HG02763 (cell line): ENCODE data around the gene FBH1.
"Not testable (repeated sequence)": the region's sequence is repeated elsewhere in the genome, so short reads cannot be mapped to it uniquely, and the experiment has no call there.

ENCODE experiments used
- ATAC-seq: cut with Tn5 transposase; IDR thresholded peaks from one replicate; pipeline ENCODE4 v1.9.1; 2021; ENCODE audit warnings: mild to moderate bottlenecking, moderate library complexity; ENCODE audit not compliant: unreplicated experiment

The FBH1 gene

GRCh38 chr10:5889624-5890451, at the start of gene FBH1, which contains the start of gene ANKRD16:
FBH1 (plus strand) TSS chr10:5890243; CDS start chr10:5890346, 103 bp downstream.
ANKRD16 (minus strand) TSS chr10:5889893; CDS start chr10:5889354, 539 bp downstream.
- peak; percentile 90 for ATAC-seq

GRCh38 chr10:5840314-5841307, 49.4 kb upstream of the FBH1 start:
- peak; percentile 63 for ATAC-seq

- ATAC-seq: no peak
Observed at GRCh38 chr10:5841965-5842364, 48.1 kb upstream of the FBH1 start.

- no peak for ATAC-seq
Observed at GRCh38 chr10:5843686-5844344, 46.2 kb upstream of the FBH1 start.

- ATAC-seq: no peak
Observed at GRCh38 chr10:5844345-5845055, 45.5 kb upstream of the FBH1 start.

- not testable (repeated sequence) for ATAC-seq
Observed at GRCh38 chr10:5846667-5847066, 43.4 kb upstream of the FBH1 start.

- ATAC-seq: no peak
Observed at GRCh38 chr10:5854131-5854475, 35.9 kb upstream of the FBH1 start.

- ATAC-seq: no peak
Observed at GRCh38 chr10:5855979-5856700, 33.9 kb upstream of the FBH1 start.

GRCh38 chr10:5856701-5857004, 33.4 kb upstream of the FBH1 start:
- ATAC-seq: no peak

- no peak for ATAC-seq
Observed at GRCh38 chr10:5858811-5859210, 31.2 kb upstream of the FBH1 start.

GRCh38 chr10:5860066-5860465, 30.0 kb upstream of the FBH1 start:
- ATAC-seq: no peak

- peak; percentile 93 for ATAC-seq
Observed at GRCh38 chr10:5862360-5862961, 27.6 kb upstream of the FBH1 start.

GRCh38 chr10:5862981-5863685, 26.9 kb upstream of the FBH1 start:
- ATAC-seq: not testable (repeated sequence)

GRCh38 chr10:5866451-5867081, 23.5 kb upstream of the FBH1 start:
- ATAC-seq: not testable (repeated sequence)

- ATAC-seq: not testable (repeated sequence)
Observed at GRCh38 chr10:5867091-5867615, 22.9 kb upstream of the FBH1 start.

- not testable (repeated sequence) for ATAC-seq
Observed at GRCh38 chr10:5868383-5868782, 21.7 kb upstream of the FBH1 start.

- ATAC-seq: no peak
Observed at GRCh38 chr10:5869156-5869555, 20.9 kb upstream of the FBH1 start.

GRCh38 chr10:5871596-5871995, 18.4 kb upstream of the FBH1 start:
- ATAC-seq: no peak
